HCEC 1CT (cell line): ENCODE measurements around the gene ADAMTS13.

Experiments
- DNase-seq: peaks from one replicate; pipeline ENCODE4 v3.0.0-alpha.2; 2017

ADAMTS13 gene

GRCh38 chr9:133493428-133493827, 71.3 kb downstream of the ADAMTS13 start:
- DNase-seq = no peak

- no peak for DNase-seq
These were observed 71.8 kb downstream of the ADAMTS13 start for GRCh38 chr9:133493845-133494540.

- DNase-seq = no peak
These were observed 72.6 kb downstream of the ADAMTS13 start for GRCh38 chr9:133494636-133495326.

- DNase-seq = no peak
These were observed 73.4 kb downstream of the ADAMTS13 start for GRCh38 chr9:133495327-133496293.

- DNase-seq = no peak
These were observed 75.0 kb downstream of the ADAMTS13 start for GRCh38 chr9:133496861-133497842.

GRCh38 chr9:133499132-133499891, 77.1 kb downstream of the ADAMTS13 start:
- DNase-seq = no peak

- DNase-seq = no peak
These were observed 77.7 kb downstream of the ADAMTS13 start for GRCh38 chr9:133499892-133500270.

- DNase-seq = no peak
These were observed 79.9 kb downstream of the ADAMTS13 start for GRCh38 chr9:133502112-133502511.

GRCh38 chr9:133505186-133505830, 83.1 kb downstream of the ADAMTS13 start:
- no peak for DNase-seq

GRCh38 chr9:133505901-133506652, 83.9 kb downstream of the ADAMTS13 start:
- DNase-seq = no peak

GRCh38 chr9:133506653-133507038, 84.5 kb downstream of the ADAMTS13 start:
- peak; percentile 58 for DNase-seq

- DNase-seq = no peak
These were observed 85.2 kb downstream of the ADAMTS13 start for GRCh38 chr9:133507246-133507965.

- DNase-seq = no peak
These were observed 85.9 kb downstream of the ADAMTS13 start for GRCh38 chr9:133508046-133508445.
